Prostate gland (tissue), 2 donors: Measurements from ENCODE around the gene OPN3.

ENCODE experiments used
- POLR2A ChIP-seq: fragments of 450-650 bp; IDR thresholded peaks from one replicate; pipeline ENCODE4 v1.6.1; 2016; ENCODE audit warnings: antibody characterized with exemption, mild to moderate bottlenecking
- TF ChIP-seq, protein P1 (sequence below), 4 experiments: fragments of 200-600 bp in 2 of 4; fragments of 450-650 bp in 2 of 4; sonication (generic) in 2 of 4; IDR thresholded peaks; 1 replicate in 3 of 4; 2 replicates in 1 of 4; pipeline ENCODE4 v1.5.1; 2016 to 2019; ENCODE audit warnings: antibody characterized with exemption in 4 of 4, mild to moderate bottlenecking in 2 of 4, moderate library complexity in 2 of 4

GRCh38 chr1:241600496-241600901 is 39.7 kb downstream of the OPN3 start:
- no peak for TF ChIP-seq POLR2A
- TF ChIP-seq, protein P1, sequence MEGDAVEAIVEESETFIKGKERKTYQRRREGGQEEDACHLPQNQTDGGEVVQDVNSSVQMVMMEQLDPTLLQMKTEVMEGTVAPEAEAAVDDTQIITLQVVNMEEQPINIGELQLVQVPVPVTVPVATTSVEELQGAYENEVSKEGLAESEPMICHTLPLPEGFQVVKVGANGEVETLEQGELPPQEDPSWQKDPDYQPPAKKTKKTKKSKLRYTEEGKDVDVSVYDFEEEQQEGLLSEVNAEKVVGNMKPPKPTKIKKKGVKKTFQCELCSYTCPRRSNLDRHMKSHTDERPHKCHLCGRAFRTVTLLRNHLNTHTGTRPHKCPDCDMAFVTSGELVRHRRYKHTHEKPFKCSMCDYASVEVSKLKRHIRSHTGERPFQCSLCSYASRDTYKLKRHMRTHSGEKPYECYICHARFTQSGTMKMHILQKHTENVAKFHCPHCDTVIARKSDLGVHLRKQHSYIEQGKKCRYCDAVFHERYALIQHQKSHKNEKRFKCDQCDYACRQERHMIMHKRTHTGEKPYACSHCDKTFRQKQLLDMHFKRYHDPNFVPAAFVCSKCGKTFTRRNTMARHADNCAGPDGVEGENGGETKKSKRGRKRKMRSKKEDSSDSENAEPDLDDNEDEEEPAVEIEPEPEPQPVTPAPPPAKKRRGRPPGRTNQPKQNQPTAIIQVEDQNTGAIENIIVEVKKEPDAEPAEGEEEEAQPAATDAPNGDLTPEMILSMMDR (IDR thresholded peaks at IDR 0.05) = no peak
